NT2/D1 (cell line): ENCODE results near the gene DOCK10.

Experiments
- SUZ12 ChIP-seq: IDR thresholded peaks from 2 replicates; pipeline ENCODE4 v1.6.1; 2011; ENCODE audit not compliant: insufficient read length, insufficient read depth; ENCODE audit errors: extremely low read depth
- YY1 ChIP-seq: IDR thresholded peaks from 2 replicates; pipeline ENCODE4 v1.6.1; 2011; ENCODE audit not compliant: insufficient read length, insufficient read depth
- ZNF274 ChIP-seq: IDR thresholded peaks from 2 replicates; pipeline ENCODE4 v1.6.1; 2011; ENCODE audit warnings: mild to moderate bottlenecking, low read depth, low read length

- TF ChIP-seq SUZ12 (no peak), YY1 (no peak), ZNF274 (no peak)
Measured at GRCh38 chr2:224885836-224886547, 156.3 kb downstream of the DOCK10 start.
